Spleen (tissue), 11 donors: ENCODE measurements around the gene OSGIN1. TPM values are rescaled to one million over a fixed set of nuclear protein-coding genes. Genes with fewer than 3 reads are reported as not detected.

Experiments
- DNase-seq: peaks from one replicate; pipeline ENCODE4 v3.0.0-alpha.2; 2020
- H3K27ac ChIP-seq, 8 donors: fragments of 200-600 bp; sonication (generic) in 7 of 8; 1 replicate in 4 of 8; 2 replicates in 4 of 8; pipeline versions ENCODE4 v1.5.0 to v1.8.0; 2016 to 2021; ENCODE audit warnings: inconsistent platforms in 4 of 8, mild to moderate bottlenecking in 4 of 8, moderate library complexity in 1 of 8
- H3K27me3 ChIP-seq, 7 donors: fragments of 200-600 bp; sonication (generic) in 6 of 7; replicated peaks in 1 of 7; 1 replicate in 4 of 7; 2 replicates in 3 of 7; pipeline versions ENCODE4 v1.5.0 to v1.8.0; 2016 to 2021; ENCODE audit warnings: inconsistent platforms in 3 of 7, mild to moderate bottlenecking in 1 of 7
- H3K36me3 ChIP-seq, 6 donors: fragments of 200-600 bp; sonication (generic) in 5 of 6; 1 replicate in 4 of 6; 2 replicates in 2 of 6; pipeline versions ENCODE4 v1.5.0 to v1.8.0; 2016 to 2021; ENCODE audit warnings: inconsistent platforms in 2 of 6
- H3K4me1 ChIP-seq, 6 donors: fragments of 200-600 bp; sonication (generic) in 5 of 6; 1 replicate in 3 of 6; 2 replicates in 3 of 6; pipeline versions ENCODE4 v1.5.0 to v1.8.0; 2016 to 2021; ENCODE audit warnings: inconsistent platforms in 3 of 6
- H3K4me3 ChIP-seq, 8 donors: fragments of 200-600 bp; sonication (generic) in 7 of 8; 1 replicate in 4 of 8; 2 replicates in 4 of 8; pipeline versions ENCODE4 v1.5.0 to v1.8.0; 2016 to 2021; ENCODE audit warnings: inconsistent platforms in 4 of 8, mild to moderate bottlenecking in 4 of 8, moderate library complexity in 2 of 8
- H3K9me3 ChIP-seq, 8 donors: fragments of 200-600 bp; sonication (generic) in 7 of 8; 1 replicate in 4 of 8; 2 replicates in 4 of 8; pipeline versions ENCODE4 v1.5.0 to v1.8.0; 2016 to 2021; ENCODE audit warnings: inconsistent platforms in 4 of 8
- POLR2A ChIP-seq, 3 donors: fragments of 450-650 bp; IDR thresholded peaks; one replicate each; pipeline ENCODE4 v1.5.1; 2017; ENCODE audit warnings: antibody characterized with exemption in 3 of 3, mild to moderate bottlenecking in 1 of 3
- POLR2AphosphoS5 ChIP-seq, 3 donors: sonication (generic); formaldehyde crosslinking; IDR thresholded peaks; one replicate each; pipeline ENCODE4 v1.5.1; 2017; ENCODE audit warnings: antibody characterized with exemption in 3 of 3
- WGBS, 5 donors: extraction: QIAGEN DNeasy Blood & Tissue Kit in 3 of 5; methylation state at CpG; one replicate each; pipeline versions ENCODE4 v1.1.5 to v1.1.7; 2013 to 2018; 5-methylcytosine and 5-hydroxymethylcytosine counted together
- intact Hi-C: fragments of 100-400 bp; cut with DNase I; formaldehyde crosslinking; loops from one replicate; pipeline ENCODE4 v1.15.0; 2023; ENCODE audit warnings: low total_unique reads
- polyA plus RNA-seq, 3 donors: library from polyadenylated mRNA; stranded (reverse); fragments of 200-250 nt; gene quantifications; one replicate each; pipeline ENCODE4 v1.2.1, GENCODE V29; 2013
- total RNA-seq, 7 donors: library from RNA; depleted of rRNA in 3 of 7; stranded (reverse); fragments of >200 nt in 3 of 7; fragmentation: NEBNext Ultra II Directional in 4 of 7; extraction: Animal tissue kit (Norgen Biotek cat#: 25700) in 4 of 7; gene quantifications; one replicate each; pipeline versions ENCODE4 v1.1.0 to v1.2.1, GENCODE V29; 2016 to 2021
- TF ChIP-seq, protein P1 (sequence below), 11 experiments: fragments of 200-600 bp in 7 of 11; fragments of 450-650 bp in 4 of 11; sonication (generic) in 4 of 11; IDR thresholded peaks in 8 of 11; conservative IDR thresholded peaks in 3 of 11; 1 replicate in 7 of 11; 2 replicates in 4 of 11; pipeline versions ENCODE4 v1.4.0 to v1.8.0; 2016 to 2021; ENCODE audit warnings: antibody characterized with exemption in 11 of 11, inconsistent platforms in 4 of 11, mild to moderate bottlenecking in 1 of 11
- donor health status: healthy with polysubstance abuse.
- donor health status: DM: no; HTN: no; CAD: no; lungs with moderate emphysema.
- donor health status: DM: no; HTN: no; CAD: no.
- donor health status: Bipolar disorder and iron deficiency.
- donor health status: healthy.
- donor health status: DM: no; HTN: no; CAD: no.
- donor health status: DM: yes; HTN: yes; CAD: no.

The OSGIN1 gene
- total and polyA plus RNA-seq, 10 donors = 2.3 to 13.5 (median 9.0) TPM

DNA sequence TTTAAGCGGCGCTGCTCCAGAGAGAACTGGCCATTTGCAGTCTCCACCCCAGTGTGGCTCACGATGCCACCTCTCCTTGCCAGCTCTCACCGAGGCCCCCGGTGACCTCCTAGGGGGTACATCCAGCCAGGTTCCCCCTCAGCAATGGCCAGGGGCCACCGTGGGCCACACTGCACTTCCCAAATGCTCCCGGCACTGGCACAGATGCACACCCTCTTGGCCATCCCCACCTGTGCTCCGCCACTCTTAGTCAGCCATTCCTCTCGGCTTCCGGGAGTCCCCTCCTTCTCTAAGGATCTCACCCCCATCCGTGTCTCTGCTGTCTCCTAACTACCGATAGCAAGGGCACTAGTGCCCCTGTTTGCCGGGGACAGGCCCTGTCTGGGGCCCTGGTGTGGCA is 28.4 kb upstream of the OSGIN1 start:
- WGBS, 5 donors = 86 to 93% (median 90%) methylated on average over 13 of the region's 13 CpGs
- peak; percentile 66 for DNase-seq

DNA sequence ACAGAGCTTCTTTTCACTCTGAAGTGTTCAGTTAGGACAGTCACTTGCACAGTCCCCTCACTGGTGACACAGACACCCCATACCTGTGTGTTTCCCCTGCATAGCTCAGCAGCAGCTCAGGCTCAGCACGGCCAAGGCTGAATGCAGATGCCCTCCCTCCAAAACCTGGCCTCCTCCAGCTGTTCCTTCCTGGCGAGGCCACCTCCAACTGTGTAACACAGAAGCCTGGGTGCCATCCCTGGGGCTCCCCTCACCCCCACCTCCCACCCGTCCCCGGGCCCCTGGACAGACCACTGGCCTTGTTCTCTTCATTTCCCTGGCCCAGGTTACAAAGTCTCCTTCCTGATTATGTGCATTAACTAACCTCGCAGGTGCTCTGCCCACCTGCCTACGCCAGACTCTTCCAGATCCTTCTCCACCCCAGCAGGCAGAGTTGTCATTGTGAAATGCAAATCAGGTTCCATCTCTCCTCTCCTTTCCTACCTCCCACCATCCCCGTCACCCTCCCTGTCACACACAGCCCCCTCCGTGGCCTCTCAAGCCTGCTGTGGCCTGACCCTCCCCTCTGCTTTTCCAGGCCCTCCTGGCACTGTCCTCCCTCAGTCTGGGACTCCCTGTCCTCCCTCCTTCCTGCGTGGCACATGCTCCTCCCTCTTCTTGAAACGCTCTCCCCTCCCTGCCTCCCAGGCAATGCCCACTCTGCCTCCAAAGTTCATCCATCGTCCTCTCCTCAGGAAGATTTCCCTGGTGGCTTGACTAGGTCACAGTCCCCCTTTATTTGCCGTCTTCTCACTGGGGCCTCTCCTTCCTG is 27.7 kb upstream of the OSGIN1 start:
- H3K4me3 ChIP-seq = no peak overlapping the region
- intact Hi-C loops = no loop called here
- H3K4me1 ChIP-seq = peaks cover 0 to 15% (median 5%) of the 10 kb centered on the region in 6 donors
- H3K27ac ChIP-seq = no peak overlapping the region
- TF ChIP-seq POLR2AphosphoS5 (IDR thresholded peaks at IDR 0.05) = no peak
- TF ChIP-seq, protein P1, sequence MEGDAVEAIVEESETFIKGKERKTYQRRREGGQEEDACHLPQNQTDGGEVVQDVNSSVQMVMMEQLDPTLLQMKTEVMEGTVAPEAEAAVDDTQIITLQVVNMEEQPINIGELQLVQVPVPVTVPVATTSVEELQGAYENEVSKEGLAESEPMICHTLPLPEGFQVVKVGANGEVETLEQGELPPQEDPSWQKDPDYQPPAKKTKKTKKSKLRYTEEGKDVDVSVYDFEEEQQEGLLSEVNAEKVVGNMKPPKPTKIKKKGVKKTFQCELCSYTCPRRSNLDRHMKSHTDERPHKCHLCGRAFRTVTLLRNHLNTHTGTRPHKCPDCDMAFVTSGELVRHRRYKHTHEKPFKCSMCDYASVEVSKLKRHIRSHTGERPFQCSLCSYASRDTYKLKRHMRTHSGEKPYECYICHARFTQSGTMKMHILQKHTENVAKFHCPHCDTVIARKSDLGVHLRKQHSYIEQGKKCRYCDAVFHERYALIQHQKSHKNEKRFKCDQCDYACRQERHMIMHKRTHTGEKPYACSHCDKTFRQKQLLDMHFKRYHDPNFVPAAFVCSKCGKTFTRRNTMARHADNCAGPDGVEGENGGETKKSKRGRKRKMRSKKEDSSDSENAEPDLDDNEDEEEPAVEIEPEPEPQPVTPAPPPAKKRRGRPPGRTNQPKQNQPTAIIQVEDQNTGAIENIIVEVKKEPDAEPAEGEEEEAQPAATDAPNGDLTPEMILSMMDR (IDR thresholded peaks at IDR 0.05 in 8 of 11, conservative IDR thresholded peaks at IDR 0.05 in 3 of 11) = no peak
- TF ChIP-seq POLR2A (IDR thresholded peaks at IDR 0.05) = no peak
- WGBS, 5 donors = 78 to 94% (median 85%) methylated on average over 12 of the region's 12 CpGs
- DNase-seq = peak; percentile 55
- H3K9me3 ChIP-seq = no peaks in the 10 kb centered on the region
- H3K27me3 ChIP-seq = no peaks in the 10 kb centered on the region
- H3K36me3 ChIP-seq = peaks cover 0 to 49% (median 2%) of the 10 kb centered on the region in 6 donors

More for the DNA sequence above, 28.4 kb upstream of the OSGIN1 start:
- Histone ChIP-seq H3K36me3 (peaks cover 0 to 55% (median 8%) of the 10 kb centered on the region in 6 donors), H3K9me3 (no peaks in the 10 kb centered on the region), H3K4me3 (no peak overlapping the region), H3K27me3 (no peaks in the 10 kb centered on the region), H3K27ac (no peak overlapping the region), H3K4me1 (peaks cover 0 to 10% (median 5%) of the 10 kb centered on the region in 6 donors)
- TF ChIP-seq POLR2A (IDR thresholded peaks at IDR 0.05) (no peak), POLR2AphosphoS5 (IDR thresholded peaks at IDR 0.05) (no peak)
- TF ChIP-seq, protein P1 (IDR thresholded peaks at IDR 0.05 in 8 of 11, conservative IDR thresholded peaks at IDR 0.05 in 3 of 11) = no peak
- intact Hi-C loops = no loop called here

DNA sequence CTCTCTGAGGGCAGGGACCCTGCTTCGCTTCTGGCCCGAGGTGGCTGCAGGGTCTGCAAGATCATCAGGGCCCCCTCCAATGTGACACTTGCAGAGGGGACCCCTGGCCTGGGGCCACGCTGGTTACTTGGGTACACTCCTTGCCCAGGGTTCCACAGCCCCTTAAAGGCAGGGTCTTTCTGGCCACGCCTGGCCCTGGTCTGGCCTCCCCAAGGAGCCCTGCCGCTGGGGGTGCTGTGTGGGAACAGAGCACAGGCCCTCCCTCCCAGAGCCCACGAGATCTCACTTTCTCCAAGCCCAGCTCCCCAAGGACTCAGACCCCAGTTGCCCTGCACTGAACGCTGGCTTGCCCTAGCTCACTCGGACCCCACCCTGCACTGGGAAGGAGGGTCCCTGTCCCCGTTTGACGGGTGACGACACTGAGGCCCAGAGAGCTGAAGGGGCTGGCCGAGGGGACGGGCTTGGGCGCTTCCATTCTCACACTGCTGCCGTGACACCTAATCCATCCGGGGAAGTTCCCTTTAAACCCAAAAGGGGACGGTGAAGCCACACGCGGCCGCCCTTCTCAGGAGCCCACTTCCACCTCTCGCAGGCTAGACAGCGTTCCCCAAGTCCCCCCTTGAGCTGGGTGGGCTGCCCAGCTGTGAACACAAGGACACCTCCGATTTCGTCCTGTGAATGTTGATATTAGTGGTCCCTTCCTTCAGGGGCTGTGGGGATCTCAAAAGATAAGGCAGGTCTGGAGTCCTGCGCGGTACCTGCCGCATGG is 26.9 kb upstream of the OSGIN1 start:
- no peak overlapping the region for H3K27ac ChIP-seq
- no peaks in the 10 kb centered on the region for H3K9me3 ChIP-seq
- TF ChIP-seq POLR2AphosphoS5 (IDR thresholded peaks at IDR 0.05) (no peak), POLR2A (IDR thresholded peaks at IDR 0.05) (no peak)
- TF ChIP-seq, protein P1 (IDR thresholded peaks at IDR 0.05 in 8 of 11, conservative IDR thresholded peaks at IDR 0.05 in 3 of 11) = no peak
- intact Hi-C loops = no loop called here
- H3K27me3 ChIP-seq = no peaks in the 10 kb centered on the region
- H3K36me3 ChIP-seq = peaks cover 0 to 45% (median 1%) of the 10 kb centered on the region in 6 donors
- H3K4me3 ChIP-seq = no peak overlapping the region
- WGBS, 5 donors = 60 to 75% (median 66%) methylated on average over 15 to 27 of the region's 27 CpGs
- peaks cover 0 to 24% (median 7%) of the 10 kb centered on the region in 6 donors for H3K4me1 ChIP-seq
- DNase-seq = no peak
